HS-5 (cell line): ENCODE measurements around the gene RPS6KA2.
"Not testable (repeated sequence)": the region's sequence is repeated elsewhere in the genome, so short reads cannot be mapped to it uniquely, and the experiment has no call there.

Source experiments
- DNase-seq: peaks from one replicate; pipeline ENCODE4 v3.0.0-alpha.2; 2012; ENCODE audit warnings: low read depth

RPS6KA2 gene

GRCh38 chr6:166530211-166531095 lies 96.6 kb downstream of the RPS6KA2 start:
- no peak for DNase-seq

GRCh38 chr6:166529586-166529985 lies 97.5 kb downstream of the RPS6KA2 start:
- DNase-seq, result no peak

DNA sequence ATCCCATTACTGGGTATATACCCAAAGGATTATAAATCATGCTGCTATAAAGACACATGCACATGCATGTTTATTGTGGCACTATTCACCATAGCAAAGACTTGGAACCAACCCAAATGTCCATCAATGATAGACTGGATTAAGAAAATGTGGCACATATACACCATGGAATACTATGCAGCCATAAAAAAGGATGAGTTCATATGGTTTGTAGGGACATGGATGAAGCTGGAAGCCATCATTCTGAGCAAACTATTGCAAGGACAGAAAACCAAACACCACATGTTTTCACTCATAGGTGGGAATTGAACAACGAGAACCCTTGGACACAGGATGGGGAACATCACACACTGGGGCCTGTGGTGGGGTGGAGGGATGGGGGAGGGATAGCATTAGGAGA lies 98.0 kb downstream of the RPS6KA2 start:
- not testable (repeated sequence) for DNase-seq

- no peak for DNase-seq
Observed at GRCh38 chr6:166527849-166528248, 99.2 kb downstream of the RPS6KA2 start.

- DNase-seq, result no peak
Observed at GRCh38 chr6:166526937-166527336, 100.1 kb downstream of the RPS6KA2 start.

- DNase-seq, result no peak
Observed at GRCh38 chr6:166525567-166525966, 101.5 kb downstream of the RPS6KA2 start.

DNA sequence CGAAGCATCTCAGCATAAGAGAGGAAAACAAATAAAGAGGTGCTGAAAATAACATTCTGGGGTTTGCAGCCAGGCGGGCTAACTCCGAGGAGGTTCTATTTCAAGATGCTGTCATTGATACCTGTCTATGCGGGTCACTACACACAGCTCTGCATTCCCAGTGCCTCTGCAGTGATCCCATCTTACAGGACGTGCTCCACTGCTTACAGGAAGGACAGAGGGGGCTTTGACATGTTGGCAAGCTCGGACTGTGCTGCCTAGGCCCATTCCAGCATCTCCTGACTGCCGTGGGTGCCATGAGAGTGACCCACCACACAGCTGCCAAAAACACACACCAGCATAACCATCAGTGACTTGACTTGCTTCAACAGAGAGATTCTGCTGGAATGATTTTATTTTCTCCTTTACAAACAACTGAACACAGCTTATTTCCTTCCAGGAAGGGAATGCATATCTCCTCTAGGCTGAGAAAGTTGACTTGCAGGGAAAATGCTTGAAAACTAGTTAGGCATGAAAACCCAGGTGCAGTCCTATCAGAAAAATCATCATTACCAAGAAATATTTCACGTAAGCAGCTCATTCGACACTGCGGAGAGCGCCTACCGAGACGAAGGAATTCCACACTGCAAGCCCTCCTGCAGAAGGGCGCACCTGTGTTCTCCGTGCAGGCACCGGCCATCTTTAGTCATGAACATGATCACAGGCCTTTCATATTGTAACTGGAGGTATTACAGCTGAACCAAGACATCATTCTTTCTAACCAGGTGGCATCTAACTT lies 103.1 kb downstream of the RPS6KA2 start:
- DNase-seq, result no peak

DNA sequence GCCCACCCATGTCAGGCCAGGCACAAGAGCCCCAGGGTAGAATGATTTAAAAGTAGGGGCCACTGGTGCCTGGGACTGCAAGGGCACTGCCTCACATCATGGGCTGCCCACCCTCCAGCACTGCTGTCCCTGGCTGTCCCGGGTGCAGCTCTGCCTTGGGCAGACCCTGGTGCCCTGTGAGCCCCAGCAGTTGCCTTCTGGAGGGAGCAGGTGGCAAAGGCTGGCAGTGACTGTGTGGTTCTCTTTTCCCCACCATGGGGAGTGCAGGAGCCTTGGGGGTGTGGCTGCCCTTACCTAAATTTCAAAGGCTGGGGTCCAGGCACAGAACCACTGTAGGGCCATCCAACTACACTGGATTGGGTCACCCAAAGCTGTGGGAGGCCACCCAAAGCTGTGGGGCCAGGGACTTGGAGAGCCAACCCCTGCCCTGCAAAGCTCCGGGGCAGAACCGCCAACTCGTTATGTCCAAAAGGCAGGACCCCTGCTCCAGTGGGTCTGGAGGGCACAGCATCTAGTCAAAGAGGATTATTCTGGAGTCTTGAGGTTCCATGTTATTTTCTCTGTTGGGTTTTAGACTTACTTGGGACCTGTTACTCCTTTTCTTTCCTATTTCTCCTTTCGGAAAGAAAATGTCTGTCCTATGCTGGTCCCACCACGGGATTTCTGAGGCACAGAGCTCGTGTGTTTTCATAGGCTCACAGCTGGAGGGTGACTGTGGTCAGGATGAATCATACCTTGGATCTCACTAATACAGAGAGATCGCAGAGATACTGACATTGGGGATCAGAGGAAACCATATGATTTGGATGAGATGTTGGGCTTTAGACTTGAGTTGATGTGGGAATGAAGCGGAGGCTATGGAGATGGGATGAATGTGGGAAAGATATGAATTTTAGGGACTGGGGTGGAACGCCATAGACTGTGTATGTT lies 105.9 kb downstream of the RPS6KA2 start:
- no peak for DNase-seq

DNA sequence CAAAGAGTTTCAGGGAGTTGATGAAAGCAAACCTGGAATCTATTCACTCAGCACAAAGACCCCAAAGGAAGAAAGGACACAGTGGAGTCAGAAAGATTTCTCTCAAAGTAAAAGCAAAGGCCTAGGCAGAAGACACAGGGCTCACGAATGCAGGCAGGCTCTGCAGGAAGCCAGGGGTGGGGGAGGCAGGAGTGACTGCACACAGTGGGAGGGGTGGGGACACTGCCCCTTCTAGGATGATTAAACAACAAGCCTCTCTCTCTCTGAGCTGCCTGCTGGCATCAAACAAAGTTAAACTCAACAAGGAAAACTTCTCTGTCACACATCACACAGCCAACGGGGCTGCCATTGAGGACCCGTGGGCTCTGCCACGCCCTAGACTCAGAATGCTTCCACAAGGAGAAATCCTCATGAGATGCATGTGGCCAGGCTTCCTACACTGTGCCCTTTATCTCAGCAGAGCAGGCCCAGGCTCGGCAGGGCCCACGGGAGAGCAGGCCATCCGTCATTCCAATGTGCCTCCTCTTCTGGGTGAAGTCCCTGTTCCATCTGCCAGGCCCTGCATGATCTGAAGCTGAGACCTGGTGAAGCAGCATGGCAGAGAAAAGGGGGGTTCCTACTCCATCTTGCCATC lies 110.7 kb downstream of the RPS6KA2 start:
- DNase-seq, result no peak

DNA sequence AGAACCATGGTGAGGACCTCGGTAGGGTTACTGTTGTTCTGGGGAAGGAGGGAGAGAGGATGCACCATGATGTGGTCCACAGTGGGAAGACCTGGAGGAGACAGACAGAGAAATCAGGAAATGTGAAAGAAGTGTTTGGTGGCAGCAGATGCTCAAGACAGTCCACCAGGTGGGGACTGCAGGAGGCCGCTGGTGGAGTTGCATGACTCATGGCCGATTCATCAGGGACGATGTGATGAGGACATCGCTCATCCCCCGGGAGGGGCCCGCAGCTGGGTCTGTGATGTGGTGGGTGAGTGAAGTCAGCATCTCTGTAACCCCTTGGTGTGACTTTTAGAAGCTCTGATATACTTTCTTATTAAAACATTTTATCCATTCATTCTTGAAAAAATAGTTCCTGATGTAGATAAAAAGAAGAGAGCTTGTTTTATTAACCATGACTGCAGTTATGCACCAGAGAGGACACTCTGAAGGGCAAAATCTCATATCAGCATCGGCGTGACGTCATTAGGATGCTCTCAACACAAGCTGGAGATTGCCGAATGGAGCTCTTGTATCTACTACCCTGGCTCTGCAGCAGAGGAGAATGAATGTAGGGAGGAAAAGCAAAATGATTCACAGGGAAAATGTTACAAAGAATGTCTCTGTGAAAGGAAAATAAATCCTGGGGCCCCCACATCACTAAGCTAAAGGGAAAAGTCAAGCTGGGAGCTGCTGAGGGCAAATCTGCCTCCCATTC lies 111.8 kb downstream of the RPS6KA2 start:
- DNase-seq, result peak; percentile 82

DNA sequence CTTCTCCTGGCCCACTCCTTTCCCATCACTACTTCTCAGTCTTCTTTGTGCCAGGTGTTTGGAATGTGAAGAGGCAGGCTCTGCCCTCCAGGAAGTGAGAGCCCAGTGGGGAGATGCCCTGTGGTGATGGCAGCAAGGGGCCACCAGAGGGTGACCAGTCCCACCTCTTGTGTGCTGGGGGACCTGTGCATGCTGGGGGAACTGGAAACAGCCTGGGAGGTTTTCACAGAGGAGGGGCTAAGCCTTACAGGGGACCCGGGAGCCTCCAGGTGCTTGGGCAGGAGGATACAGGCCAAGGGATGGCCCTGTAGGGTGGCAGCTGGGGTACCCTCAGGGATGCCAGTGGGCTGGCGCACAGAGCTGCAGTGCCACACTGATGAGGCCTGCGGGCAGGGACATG lies 112.9 kb downstream of the RPS6KA2 start:
- DNase-seq, result no peak

DNA sequence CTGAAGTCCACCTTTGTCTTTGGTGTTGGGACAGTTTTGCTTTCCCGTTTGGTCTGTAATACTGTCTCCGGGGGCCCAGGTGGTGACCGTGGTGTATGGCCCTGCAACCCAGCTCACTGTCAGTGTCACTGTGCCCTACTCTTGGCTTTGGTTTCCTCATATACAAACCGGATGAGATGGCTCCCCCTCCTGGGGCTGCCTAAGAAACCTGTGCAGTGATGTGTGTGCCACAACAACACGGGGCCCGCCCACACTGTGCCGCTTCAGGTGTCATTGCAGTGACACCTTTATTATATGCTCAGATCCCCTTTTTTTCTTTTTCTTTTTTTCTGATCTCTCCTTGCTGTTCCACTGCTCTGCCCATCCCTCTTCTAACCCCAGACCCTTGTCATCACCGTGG lies 114.5 kb downstream of the RPS6KA2 start:
- no peak for DNase-seq

GRCh38 chr6:166511316-166511715 lies 115.7 kb downstream of the RPS6KA2 start:
- DNase-seq, result no peak

DNA sequence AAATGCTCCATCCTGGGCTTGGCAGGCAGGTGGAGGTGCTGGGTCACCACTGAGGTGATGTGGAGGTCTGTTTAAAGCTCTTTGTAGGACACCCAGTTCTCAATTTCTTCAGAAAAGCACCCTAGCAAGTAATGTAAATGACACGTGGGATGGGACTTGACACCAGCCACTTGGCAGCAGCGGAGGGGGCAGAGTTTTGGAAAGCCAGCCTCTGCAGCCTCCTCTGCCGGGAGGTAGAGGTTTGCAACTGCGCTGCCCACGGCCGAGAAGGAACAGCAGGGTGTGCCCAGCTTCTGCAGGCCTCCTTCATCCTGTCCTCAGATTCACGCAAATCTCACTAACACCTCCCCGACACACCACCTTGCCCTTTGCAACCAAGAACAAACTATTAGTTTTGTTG lies 117.9 kb downstream of the RPS6KA2 start:
- DNase-seq, result no peak

DNA sequence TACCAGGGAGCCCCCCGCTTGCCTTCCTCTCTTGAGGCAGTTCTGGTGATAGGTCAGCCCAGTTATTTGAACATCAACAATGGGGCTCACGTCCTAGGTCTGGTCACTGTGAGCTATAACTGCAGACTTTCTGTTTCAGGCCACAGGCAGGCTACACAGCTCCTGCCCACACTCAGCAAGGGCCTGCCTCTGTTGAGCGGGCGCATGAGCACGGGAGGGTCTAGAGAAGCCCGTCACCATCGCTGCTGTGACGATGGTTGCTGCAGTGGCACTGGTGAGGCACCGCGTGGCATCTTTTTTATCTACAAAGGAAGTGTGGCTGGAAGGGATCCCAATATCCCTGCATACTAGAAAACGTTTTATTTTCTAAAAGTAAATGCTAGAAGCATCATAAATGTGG lies 118.3 kb downstream of the RPS6KA2 start:
- DNase-seq, result no peak

DNA sequence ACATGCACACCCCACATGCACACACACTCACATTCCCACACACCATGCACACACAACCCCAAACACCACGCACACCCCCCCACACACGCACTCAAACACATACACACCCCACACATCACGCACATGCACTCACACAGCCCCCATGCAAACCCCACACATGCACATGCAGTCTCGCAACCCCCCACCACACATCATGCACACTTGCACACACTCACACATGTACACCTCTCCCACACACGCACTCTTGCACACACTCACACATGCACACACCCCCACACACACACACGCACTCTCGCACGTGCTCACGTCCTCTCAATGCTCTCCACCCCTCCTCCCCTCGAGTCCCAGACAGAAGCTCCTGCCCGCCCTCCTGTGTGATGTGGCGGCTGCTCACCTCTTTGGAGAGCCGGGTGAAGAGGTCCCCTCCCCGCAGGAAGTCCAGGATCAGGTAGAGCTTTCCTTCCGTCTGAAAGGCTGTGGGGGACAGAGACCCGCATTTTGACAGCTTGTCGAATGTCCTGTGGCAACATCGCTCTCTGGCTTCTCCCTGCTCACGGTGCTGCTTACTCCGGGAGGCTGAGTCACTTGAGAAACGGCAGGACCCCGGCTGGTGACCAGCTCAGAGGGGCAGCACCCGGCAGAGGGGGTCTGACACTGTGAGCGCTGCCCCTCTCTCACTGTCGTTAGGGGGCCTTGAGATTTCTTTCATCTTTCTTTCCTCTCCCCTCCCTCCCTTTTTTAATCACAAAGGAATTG lies 119.1 kb downstream of the RPS6KA2 start:
- no peak for DNase-seq

DNA sequence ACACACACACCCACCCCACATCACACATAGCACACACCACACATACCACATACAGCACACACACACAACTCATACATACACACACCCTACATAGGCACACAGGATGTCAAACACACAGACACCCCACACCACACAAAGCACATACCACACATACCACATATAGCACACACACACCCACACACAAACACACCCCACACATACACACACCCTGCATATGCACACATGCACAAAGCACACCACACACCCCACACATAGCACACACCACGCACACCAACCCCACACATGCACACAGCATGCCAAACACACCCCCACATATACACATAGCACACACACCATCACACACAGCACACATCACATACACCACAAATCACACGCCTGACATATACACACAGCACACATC lies 119.7 kb downstream of the RPS6KA2 start:
- DNase-seq, result no peak

DNA sequence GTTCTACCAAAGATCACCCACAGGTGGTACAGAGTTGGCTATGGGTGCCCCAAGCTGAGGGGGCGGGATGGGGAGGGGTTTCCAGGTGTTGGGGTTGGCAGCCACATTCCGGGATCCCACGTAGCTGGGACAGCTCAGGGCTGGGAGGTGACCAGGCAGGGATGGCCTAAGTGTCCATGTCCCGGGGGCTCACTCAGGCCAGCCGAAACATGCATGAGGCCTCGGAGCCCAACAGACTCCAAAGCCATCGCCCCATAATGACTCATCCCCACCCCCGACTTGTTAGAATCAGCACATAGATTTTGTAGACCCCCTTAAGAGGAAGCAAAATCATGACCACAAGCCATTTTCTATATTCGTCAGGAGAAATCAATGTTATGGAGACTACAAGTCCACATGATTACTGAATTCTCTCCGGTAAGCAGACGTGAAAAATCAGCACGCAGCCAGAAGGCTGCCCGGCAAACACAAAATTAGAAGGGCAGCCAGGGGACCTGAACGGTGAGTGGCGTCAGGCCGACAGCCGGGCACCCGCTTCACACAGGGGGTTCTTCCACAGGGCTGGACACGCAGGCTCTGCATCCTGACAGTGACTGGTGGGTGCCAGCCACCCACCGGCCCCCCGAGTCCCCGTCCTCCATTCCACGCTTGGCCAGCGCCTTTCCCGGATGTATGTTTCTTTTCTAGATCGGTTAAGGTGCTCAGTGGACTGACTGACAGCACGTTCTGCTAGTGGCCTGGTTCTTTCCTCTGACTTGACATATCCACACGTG lies 121.7 kb downstream of the RPS6KA2 start:
- no peak for DNase-seq

DNA sequence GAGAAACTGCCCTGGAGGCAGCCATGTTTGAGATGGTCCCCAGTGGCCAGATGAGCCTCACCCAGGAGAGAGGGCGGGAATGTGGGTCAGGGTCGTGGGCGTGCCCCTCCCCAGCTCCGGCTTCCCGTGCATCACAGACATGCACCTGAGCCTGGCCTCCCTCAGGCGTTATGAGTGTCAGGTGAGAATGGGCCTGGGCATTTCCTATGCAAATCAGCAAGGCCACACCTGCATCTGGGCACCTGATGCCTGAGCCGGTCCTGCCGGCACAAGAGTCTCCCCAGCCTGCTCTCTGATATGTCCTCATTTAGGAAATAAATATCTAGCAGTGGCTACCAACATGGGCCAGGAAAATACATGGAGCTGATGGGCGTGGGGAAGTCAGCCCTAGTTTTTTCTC lies 123.0 kb downstream of the RPS6KA2 start:
- no peak for DNase-seq
